Keratinocyte (primary cell): Measurements from ENCODE around the gene HLA-DRB1. TPM values are rescaled to one million over a fixed set of nuclear protein-coding genes. Genes with fewer than 3 reads are reported as not detected.
A peak's percentile ranks its signal among the peaks of the same experiment; 100 is the strongest.

Experiments
- DNase-seq: peaks from one replicate; pipeline ENCODE4 v3.0.0-alpha.2; 2011; ENCODE audit warnings: low read depth, missing footprints, low spot score
- FAIRE-seq: peaks from 2 replicates; lab custom pipeline; 2011; peaks lifted over from hg19 to GRCh38; lab: Jason Lieb, UNC
- H2AFZ ChIP-seq: 2 replicates; pipeline ENCODE4 v1.6.0; 2012; ENCODE audit warnings: low read length, control low read depth, inconsistent platforms; ENCODE audit not compliant: control insufficient read depth
- H3K27ac ChIP-seq: 2 replicates; pipeline ENCODE4 v1.5.1; 2011; ENCODE audit warnings: low read length; ENCODE audit not compliant: control insufficient read depth, insufficient read depth
- H3K27me3 ChIP-seq: 3 replicates; pipeline ENCODE4 v1.6.0; 2011; ENCODE audit warnings: low read length; ENCODE audit not compliant: control insufficient read depth, insufficient read depth; ENCODE audit errors: extremely low read depth
- H3K36me3 ChIP-seq, 2 experiments: 2 replicates in 1 of 2; 3 replicates in 1 of 2; pipeline ENCODE4 v1.5.1; 2011; ENCODE audit warnings: low read length in 2 of 2, mild to moderate bottlenecking in 1 of 2; ENCODE audit not compliant: control insufficient read depth in 2 of 2, insufficient read depth in 2 of 2; ENCODE audit errors: extremely low read depth in 1 of 2
- H3K4me1 ChIP-seq: 3 replicates; pipeline ENCODE4 v1.5.1; 2011; ENCODE audit warnings: low read length; ENCODE audit not compliant: control insufficient read depth, insufficient read depth; ENCODE audit errors: extremely low read depth
- H3K4me2 ChIP-seq: 3 replicates; pipeline ENCODE4 v1.6.0; 2011; ENCODE audit warnings: low read depth, low read length; ENCODE audit not compliant: control insufficient read depth, insufficient read depth; ENCODE audit errors: extremely low read depth
- H3K4me3 ChIP-seq, 3 experiments: fragments of 200-600 bp in 1 of 3; sonication (generic) in 1 of 3; 2 replicates in 2 of 3; 3 replicates in 1 of 3; pipeline ENCODE4 v1.5.1; 2011 to 2016; ENCODE audit warnings: low read length in 3 of 3, mild to moderate bottlenecking in 3 of 3, control low read depth in 2 of 3, inconsistent platforms in 1 of 3, low read depth in 1 of 3, mixed read lengths in 1 of 3, mixed run types in 1 of 3, moderate library complexity in 1 of 3; ENCODE audit not compliant: control insufficient read depth in 2 of 3, insufficient read depth in 2 of 3; ENCODE audit errors: extremely low read depth in 1 of 3
- H3K79me2 ChIP-seq: 2 replicates; pipeline ENCODE4 v1.6.0; 2012; ENCODE audit warnings: low read length; ENCODE audit not compliant: control insufficient read depth, insufficient read depth
- H3K9ac ChIP-seq: 3 replicates; pipeline ENCODE4 v1.6.0; 2011; ENCODE audit warnings: low read length; ENCODE audit not compliant: control insufficient read depth, insufficient read depth; ENCODE audit errors: extremely low read depth
- H3K9me1 ChIP-seq: 3 replicates; pipeline ENCODE4 v1.6.0; 2011; ENCODE audit warnings: low read length; ENCODE audit not compliant: control insufficient read depth, insufficient read depth; ENCODE audit errors: extremely low read depth
- H3K9me3 ChIP-seq: 2 replicates; pipeline ENCODE4 v1.5.1; 2012; ENCODE audit warnings: low read depth, low read length; ENCODE audit not compliant: control insufficient read depth
- H4K20me1 ChIP-seq: 3 replicates; pipeline ENCODE4 v1.6.0; 2011; ENCODE audit warnings: low read length; ENCODE audit not compliant: control insufficient read depth, insufficient read depth; ENCODE audit errors: extremely low read depth
- EZH2 ChIP-seq: IDR thresholded peaks from one replicate; pipeline ENCODE4 v1.6.1; 2012; ENCODE audit warnings: inconsistent platforms, mild to moderate bottlenecking, low read length, moderate library complexity
- dilution Hi-C: fragments of 300-500 bp; cut with MboI; formaldehyde crosslinking; loops from one replicate; pipeline ENCODE4 v1.7.0; 2020; ENCODE audit warnings: low sequenced_read_pairs; ENCODE audit not compliant: extremely low pct_ligation_motif_present
- polyA plus RNA-seq, 5 experiments: library from polyadenylated mRNA; depleted of rRNA in 3 of 5; stranded (reverse) in 3 of 5; stranded (forward) in 1 of 5; unstranded in 1 of 5; fragments of >200 nt; gene quantifications; 1 replicate in 1 of 5; 2 replicates in 3 of 5; 3 replicates in 1 of 5; pipeline versions ENCODE4 v1.2.1 to v1.2.3, GENCODE V29; 2011 to 2012; ENCODE audit warnings: missing spikeins in 2 of 5, low read depth in 1 of 5, low replicate concordance in 1 of 5
- small RNA-seq, 3 experiments: library from RNA; depleted of rRNA; stranded (forward); fragments of <200 nt; gene quantifications; one replicate each; pipeline ENCODE3, GENCODE V24; 2012; ENCODE audit warnings: low read depth in 3 of 3, low replicate concordance in 1 of 3; ENCODE audit not compliant: insufficient read length in 3 of 3
- TF ChIP-seq, protein P1 (sequence below), 3 experiments: IDR thresholded peaks in 1 of 3; conservative IDR thresholded peaks in 1 of 3; optimal IDR thresholded peaks in 1 of 3; 2 replicates in 2 of 3; 3 replicates in 1 of 3; pipeline versions ENCODE3 to v1.5.1; 2011; ENCODE audit warnings: low read length in 3 of 3, mild to moderate bottlenecking in 3 of 3, moderate library complexity in 2 of 3, control low read depth in 1 of 3, inconsistent platforms in 1 of 3; ENCODE audit not compliant: insufficient read depth in 2 of 3; ENCODE audit errors: extremely low read depth in 1 of 3

HLA-DRB1 gene
- polyA plus RNA-seq, 1 donor (not counting 4 experiments of a cell fraction or from before 2014, with no cell fraction given) = 0.12 TPM

- H3K9me1 ChIP-seq = no peaks in the 10 kb centered on the region
- no peak within 1 kb of the TSS for H3K9ac ChIP-seq
- no peak within 1 kb of the TSS for H3K27ac ChIP-seq
- no peaks in the 10 kb centered on the region for H4K20me1 ChIP-seq
- H2AFZ ChIP-seq = no peak within 1 kb of the TSS
- H3K4me1 ChIP-seq = no peaks in the 10 kb centered on the region
- DNase-seq (no peak), FAIRE-seq (peak; percentile 17)
- no peaks in the 10 kb centered on the region for H3K79me2 ChIP-seq
- no peaks in the 10 kb centered on the region for H3K36me3 ChIP-seq
- TF ChIP-seq, protein P1, sequence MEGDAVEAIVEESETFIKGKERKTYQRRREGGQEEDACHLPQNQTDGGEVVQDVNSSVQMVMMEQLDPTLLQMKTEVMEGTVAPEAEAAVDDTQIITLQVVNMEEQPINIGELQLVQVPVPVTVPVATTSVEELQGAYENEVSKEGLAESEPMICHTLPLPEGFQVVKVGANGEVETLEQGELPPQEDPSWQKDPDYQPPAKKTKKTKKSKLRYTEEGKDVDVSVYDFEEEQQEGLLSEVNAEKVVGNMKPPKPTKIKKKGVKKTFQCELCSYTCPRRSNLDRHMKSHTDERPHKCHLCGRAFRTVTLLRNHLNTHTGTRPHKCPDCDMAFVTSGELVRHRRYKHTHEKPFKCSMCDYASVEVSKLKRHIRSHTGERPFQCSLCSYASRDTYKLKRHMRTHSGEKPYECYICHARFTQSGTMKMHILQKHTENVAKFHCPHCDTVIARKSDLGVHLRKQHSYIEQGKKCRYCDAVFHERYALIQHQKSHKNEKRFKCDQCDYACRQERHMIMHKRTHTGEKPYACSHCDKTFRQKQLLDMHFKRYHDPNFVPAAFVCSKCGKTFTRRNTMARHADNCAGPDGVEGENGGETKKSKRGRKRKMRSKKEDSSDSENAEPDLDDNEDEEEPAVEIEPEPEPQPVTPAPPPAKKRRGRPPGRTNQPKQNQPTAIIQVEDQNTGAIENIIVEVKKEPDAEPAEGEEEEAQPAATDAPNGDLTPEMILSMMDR (optimal IDR thresholded peaks at IDR 0.05 in 1 of 3, IDR thresholded peaks at IDR 0.05 in 1 of 3, conservative IDR thresholded peaks at IDR 0.05 in 1 of 3; ENCODE audit: extremely low read depth in 1 of 3, insufficient read depth in 2 of 3, low read length in 3 of 3) = no peak
- TF ChIP-seq EZH2 = no peak
- no peaks in the 10 kb centered on the region for H3K27me3 ChIP-seq
- H3K4me3 ChIP-seq = no peak within 1 kb of the TSS
- H3K4me2 ChIP-seq = no peak within 1 kb of the TSS
- H3K9me3 ChIP-seq = no peaks in the 10 kb centered on the region
- dilution Hi-C loops = no loop called here
Measured at GRCh38 chr6:32529697-32530430, 59.8 kb downstream of the HLA-DRB1 start, which contains the start of gene HLA-DRB5. HLA-DRB5 (minus strand) TSS chr6:32530287; CDS start chr6:32530224, 63 bp downstream.

Small RNAs within 50 kb of the gene (small RNA-seq; reads per million reads assigned to genes)
- gene RNU1-61P = 0 to 0.20 (median 0) reads per million in 3 experiments

Other genes with a start within 250 kb of the HLA-DRB1 start
- not detected in 3 replicates for gene TSBP1, start 217.9 kb downstream of the HLA-DRB1 start, polyA plus RNA-seq
- gene BTNL2, start 182.7 kb downstream of the HLA-DRB1 start, polyA plus RNA-seq = not detected in 3 replicates
- gene HLA-DRA, start 150.0 kb downstream of the HLA-DRB1 start, polyA plus RNA-seq = 0.21 to 2.4 TPM in 2 of 3 replicates, not detected in the other
- gene HLA-DRB5, start 59.6 kb downstream of the HLA-DRB1 start, polyA plus RNA-seq = 0.05 TPM in 1 of 3 replicates, not detected in the others
- gene HLA-DQA1, start 47.6 kb upstream of the HLA-DRB1 start, polyA plus RNA-seq = 0.70 TPM in 1 of 3 replicates, not detected in the others
- 37.5 to 78.0 TPM (median 40.5 TPM) in 3 replicates for gene HLA-DQB1, start 76.8 kb upstream of the HLA-DRB1 start, polyA plus RNA-seq
- gene HLA-DQA2, start 151.5 kb upstream of the HLA-DRB1 start, polyA plus RNA-seq = not detected in 3 replicates
- gene HLA-DQB2, start 173.7 kb upstream of the HLA-DRB1 start, polyA plus RNA-seq = not detected in 3 replicates
- 9.2 to 12.7 TPM (median 12.5 TPM) in 3 replicates for gene HLA-DOB, start 227.2 kb upstream of the HLA-DRB1 start, polyA plus RNA-seq
- gene TAP2, start 248.9 kb upstream of the HLA-DRB1 start, polyA plus RNA-seq = 24.5 to 50.7 TPM (median 32.6 TPM) in 3 replicates